Skeletal muscle satellite cell (primary cell): Measurements from ENCODE around the gene DYNC1H1.
"Not testable (repeated sequence)": the region's sequence is repeated elsewhere in the genome, so short reads cannot be mapped to it uniquely, and the experiment has no call there.

Source experiments
- H3K27me3 ChIP-seq: 2 replicates; pipeline ENCODE4 v1.7.0; 2013; ENCODE audit warnings: low read length; ENCODE audit not compliant: control insufficient read depth, insufficient read depth
- H3K36me3 ChIP-seq: 2 replicates; pipeline ENCODE4 v1.7.0; 2013; ENCODE audit warnings: mild to moderate bottlenecking, control low read depth, low read length; ENCODE audit not compliant: insufficient read depth
- H3K4me1 ChIP-seq: 2 replicates; pipeline ENCODE4 v1.7.0; 2013; ENCODE audit warnings: low read length; ENCODE audit not compliant: control insufficient read depth, insufficient read depth
- H3K4me2 ChIP-seq: 2 replicates; pipeline ENCODE4 v1.7.0; 2013; ENCODE audit warnings: mild to moderate bottlenecking, low read length
- H3K4me3 ChIP-seq: 2 replicates; pipeline ENCODE4 v1.7.0; 2013; ENCODE audit warnings: low read length
- H3K9ac ChIP-seq: 2 replicates; pipeline ENCODE4 v1.7.0; 2013; ENCODE audit warnings: mild to moderate bottlenecking, low read depth, low read length, moderate library complexity
- H3K9me3 ChIP-seq: replicated peaks from 2 replicates; pipeline ENCODE4 v1.7.0; 2013; ENCODE audit warnings: mild to moderate bottlenecking, control low read depth, low read length

Gene DYNC1H1

DNA sequence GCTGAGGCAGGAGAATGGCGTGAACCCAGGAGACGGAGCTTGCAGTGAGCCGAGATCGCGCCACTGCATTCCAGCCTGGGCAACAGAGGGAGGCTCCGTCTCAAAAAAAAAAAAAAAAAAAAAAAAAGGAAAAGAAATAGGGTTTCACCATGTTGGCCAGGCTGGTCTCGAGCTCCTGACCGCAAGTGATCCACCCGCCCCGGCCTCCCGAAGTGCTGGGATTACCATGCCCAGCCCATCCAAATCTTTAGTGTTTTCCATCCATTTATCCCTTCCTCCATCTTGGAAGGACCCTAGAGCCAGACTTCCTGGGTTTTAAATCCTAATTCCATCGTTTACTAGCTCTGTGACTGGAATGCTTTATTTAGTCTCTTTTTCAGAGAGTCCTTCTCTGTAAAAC, 20.5 kb downstream of the DYNC1H1 start:
- not testable (repeated sequence) for H3K27me3 ChIP-seq, H3K4me3 ChIP-seq, H3K9ac ChIP-seq, H3K9me3 ChIP-seq, H3K4me2 ChIP-seq
- Histone ChIP-seq H3K36me3 (peaks cover 81% of the 10 kb centered on the region), H3K4me1 (peaks cover 16% of the 10 kb centered on the region)

DNA sequence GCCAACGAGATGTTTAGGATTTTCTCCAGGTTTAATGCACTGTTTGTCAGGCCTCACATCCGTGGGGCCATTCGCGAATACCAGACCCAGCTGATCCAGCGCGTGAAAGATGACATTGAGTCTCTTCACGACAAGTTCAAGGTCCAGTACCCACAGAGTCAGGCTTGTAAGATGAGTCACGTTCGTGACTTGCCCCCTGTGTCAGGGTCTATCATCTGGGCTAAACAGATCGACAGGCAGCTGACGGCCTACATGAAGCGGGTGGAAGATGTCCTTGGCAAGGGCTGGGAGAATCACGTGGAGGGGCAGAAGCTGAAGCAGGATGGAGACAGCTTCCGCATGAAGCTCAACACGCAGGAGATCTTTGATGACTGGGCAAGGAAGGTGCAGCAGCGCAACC, 21.6 kb downstream of the DYNC1H1 start:
- Histone ChIP-seq H3K4me3 (no peak overlapping the region), H3K9me3 (no peaks in the 10 kb centered on the region), H3K4me1 (peaks cover 6% of the 10 kb centered on the region), H3K27me3 (no peaks in the 10 kb centered on the region), H3K4me2 (no peak overlapping the region), H3K36me3 (peaks cover 82% of the 10 kb centered on the region), H3K9ac (no peak overlapping the region)

DNA sequence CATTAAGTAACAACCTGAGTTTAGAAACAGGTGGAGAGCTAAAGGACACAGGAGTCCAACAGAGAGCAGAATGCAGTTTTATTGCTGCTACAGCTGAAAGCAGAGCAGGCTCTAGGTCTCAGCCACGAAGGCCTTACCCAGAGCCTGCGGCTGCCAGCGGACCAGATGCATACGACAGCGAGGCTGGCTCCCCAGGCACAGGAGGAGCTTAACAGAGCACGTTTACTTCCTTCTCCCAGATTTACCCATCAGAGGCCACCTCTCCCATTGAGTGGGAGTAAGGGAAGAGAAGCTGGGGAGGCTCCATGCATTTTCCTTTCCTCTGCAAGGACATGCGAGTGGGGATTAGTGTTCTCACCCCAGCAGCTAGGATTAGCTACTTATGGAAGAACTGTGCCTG, 22.6 kb downstream of the DYNC1H1 start:
- H3K4me1 ChIP-seq: no peaks in the 10 kb centered on the region
- no peak overlapping the region for H3K4me3 ChIP-seq
- no peak overlapping the region for H3K4me2 ChIP-seq
- no peaks in the 10 kb centered on the region for H3K27me3 ChIP-seq
- H3K36me3 ChIP-seq: peaks cover 82% of the 10 kb centered on the region
- no peak overlapping the region for H3K9ac ChIP-seq
- H3K9me3 ChIP-seq: no peaks in the 10 kb centered on the region

DNA sequence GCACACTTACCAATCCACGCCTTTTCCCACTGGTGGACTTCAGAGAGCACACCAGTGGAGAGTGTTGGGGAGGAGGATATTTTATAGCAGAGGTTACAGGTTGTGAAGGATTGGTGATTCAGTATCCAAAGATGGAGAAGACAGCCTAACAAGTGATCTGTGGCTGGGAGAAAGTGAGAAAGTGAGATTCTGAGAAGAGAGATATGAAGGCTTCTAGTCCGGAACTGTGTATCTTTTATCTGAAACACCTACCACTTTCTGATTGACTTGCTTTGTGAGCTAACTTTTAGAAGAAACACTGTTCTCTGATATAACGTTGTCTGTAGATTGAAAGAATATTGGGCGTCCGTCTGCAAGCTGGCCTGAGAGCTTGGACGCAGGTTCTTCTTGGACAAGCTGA, 24.0 kb downstream of the DYNC1H1 start:
- H3K27me3 ChIP-seq: no peaks in the 10 kb centered on the region
- no peaks in the 10 kb centered on the region for H3K9me3 ChIP-seq
- H3K4me1 ChIP-seq: no peaks in the 10 kb centered on the region
- no peak overlapping the region for H3K9ac ChIP-seq
- no peak overlapping the region for H3K4me2 ChIP-seq
- H3K36me3 ChIP-seq: peaks cover 85% of the 10 kb centered on the region
- no peak overlapping the region for H3K4me3 ChIP-seq

DNA sequence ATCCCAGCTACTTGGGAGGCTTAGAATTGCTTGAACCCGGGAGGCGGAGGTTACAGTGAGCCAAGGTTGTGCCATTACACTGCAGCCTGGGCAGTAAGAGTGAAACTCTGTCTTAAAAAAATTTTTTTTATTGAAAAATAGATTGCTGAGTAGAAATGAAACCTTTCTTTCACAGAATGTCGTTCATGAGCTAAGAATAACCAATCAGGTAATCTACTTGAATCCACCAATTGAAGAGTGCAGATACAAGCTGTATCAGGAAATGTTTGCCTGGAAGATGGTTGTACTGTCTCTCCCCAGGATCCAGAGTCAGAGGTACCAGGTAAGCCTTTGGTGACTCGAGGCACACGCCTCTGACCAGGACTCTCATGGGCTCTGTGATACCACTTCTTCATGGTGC, 27.0 kb downstream of the DYNC1H1 start:
- Histone ChIP-seq H3K4me2 (no peak overlapping the region), H3K36me3 (peaks cover 88% of the 10 kb centered on the region), H3K4me3 (no peak overlapping the region), H3K27me3 (no peaks in the 10 kb centered on the region), H3K9ac (no peak overlapping the region), H3K9me3 (no peaks in the 10 kb centered on the region), H3K4me1 (no peaks in the 10 kb centered on the region)

DNA sequence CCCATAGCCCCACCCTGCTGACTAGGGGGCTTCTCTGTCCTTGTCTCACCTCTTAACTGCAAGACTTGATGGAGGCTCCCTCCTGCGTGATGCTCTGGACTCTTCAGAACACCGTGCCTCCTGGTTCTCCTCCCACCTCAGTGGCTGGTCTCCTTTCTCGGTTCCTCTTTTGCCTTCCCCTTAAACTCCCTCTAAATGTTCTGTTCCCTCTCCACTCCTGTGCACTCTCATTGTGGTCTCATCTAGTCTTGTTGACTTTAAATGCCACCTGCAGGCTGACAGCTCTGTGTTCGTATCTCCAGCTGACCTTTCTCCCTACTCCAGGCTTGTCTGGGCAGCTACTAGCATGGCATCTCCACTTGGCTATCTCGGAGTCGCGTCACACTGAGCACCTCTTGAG, 28.3 kb downstream of the DYNC1H1 start:
- no peak overlapping the region for H3K9ac ChIP-seq
- H3K4me2 ChIP-seq: no peak overlapping the region
- no peaks in the 10 kb centered on the region for H3K9me3 ChIP-seq
- no peaks in the 10 kb centered on the region for H3K27me3 ChIP-seq
- H3K4me1 ChIP-seq: no peaks in the 10 kb centered on the region
- no peak overlapping the region for H3K4me3 ChIP-seq
- H3K36me3 ChIP-seq: peaks cover 88% of the 10 kb centered on the region

DNA sequence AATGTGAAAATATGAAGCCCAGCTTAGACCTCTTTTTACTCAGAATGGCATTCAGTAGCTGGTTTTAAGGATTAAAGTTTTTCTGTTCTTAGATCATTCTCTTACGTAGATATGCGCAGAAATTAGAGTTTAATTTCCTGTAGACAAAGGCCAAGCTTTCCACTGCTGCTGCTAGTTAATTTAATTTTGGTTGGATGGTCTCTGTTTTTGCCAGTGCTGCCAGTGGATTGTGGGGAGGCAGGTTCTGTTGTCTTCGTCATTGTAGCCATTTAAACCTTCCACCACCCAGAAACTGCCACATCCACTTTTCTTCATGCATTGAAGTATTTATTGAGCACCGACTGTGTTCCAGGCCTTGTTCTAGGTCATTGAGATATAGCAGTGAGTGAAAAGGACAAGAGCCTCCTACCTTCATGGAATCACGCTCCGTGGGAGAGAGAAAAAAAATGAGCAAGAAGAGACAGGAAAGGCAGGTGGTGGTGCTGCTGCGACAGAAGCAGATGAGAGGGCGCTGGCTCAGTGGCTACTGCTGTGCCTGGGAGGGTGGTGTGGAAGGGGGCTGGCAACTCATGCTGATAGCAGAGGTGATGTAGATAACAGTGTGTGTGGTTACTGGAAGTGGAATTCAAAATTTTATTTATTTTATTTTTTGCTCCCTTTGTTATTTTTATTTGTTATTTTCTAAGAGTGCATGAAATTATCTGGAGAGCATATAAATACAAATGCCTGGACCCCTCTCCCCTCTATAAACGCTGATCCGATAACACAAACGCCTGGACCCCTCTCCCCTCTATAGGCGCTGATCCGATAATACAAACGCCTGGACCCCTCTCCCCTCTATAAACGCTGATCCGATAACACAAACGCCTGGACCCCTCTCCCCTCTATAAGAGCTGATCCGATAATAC, 33.3 kb downstream of the DYNC1H1 start:
- H3K4me1 ChIP-seq: no peaks in the 10 kb centered on the region
- H3K9me3 ChIP-seq: no peaks in the 10 kb centered on the region
- no peak overlapping the region for H3K4me2 ChIP-seq
- no peaks in the 10 kb centered on the region for H3K27me3 ChIP-seq
- H3K4me3 ChIP-seq: no peak overlapping the region
- H3K9ac ChIP-seq: no peak overlapping the region
- H3K36me3 ChIP-seq: peaks cover 85% of the 10 kb centered on the region

DNA sequence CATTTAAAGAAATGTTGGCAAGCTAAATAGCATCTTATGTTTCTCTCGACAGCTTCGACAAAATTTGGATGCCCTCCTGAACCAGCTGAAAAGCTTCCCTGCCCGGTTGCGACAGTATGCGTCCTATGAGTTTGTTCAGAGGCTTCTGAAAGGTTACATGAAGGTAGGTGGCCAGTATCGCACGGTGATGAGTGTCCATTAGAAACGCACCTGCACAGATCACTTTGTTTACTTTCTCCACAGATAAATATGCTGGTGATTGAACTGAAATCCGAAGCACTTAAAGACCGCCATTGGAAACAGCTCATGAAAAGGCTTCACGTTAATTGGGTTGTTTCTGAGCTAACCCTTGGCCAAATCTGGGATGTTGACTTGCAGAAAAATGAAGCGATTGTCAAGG, 36.5 kb downstream of the DYNC1H1 start:
- Histone ChIP-seq H3K27me3 (no peaks in the 10 kb centered on the region), H3K36me3 (peaks cover 87% of the 10 kb centered on the region), H3K4me2 (no peak overlapping the region), H3K9ac (no peak overlapping the region), H3K4me1 (no peaks in the 10 kb centered on the region), H3K9me3 (no peaks in the 10 kb centered on the region), H3K4me3 (no peak overlapping the region)

DNA sequence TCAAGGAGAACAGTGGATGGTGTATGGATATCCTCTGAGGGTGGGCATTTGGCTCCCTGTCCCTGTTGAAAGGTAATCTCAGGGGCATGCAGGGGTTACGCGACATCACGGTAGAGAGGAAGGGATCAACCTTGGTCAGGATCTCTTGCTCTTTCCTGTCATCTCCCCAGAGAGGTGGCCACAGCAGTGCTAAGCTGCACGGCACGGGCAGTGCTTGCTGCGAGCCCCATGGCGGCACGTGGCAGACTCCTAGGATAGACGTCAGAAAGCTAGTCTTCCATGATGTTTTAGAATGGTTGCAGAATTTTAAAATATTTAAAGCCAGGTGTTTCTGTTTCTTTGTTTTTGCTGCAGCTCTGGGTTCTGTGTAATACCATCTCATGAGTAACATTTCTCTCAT, 41.0 kb downstream of the DYNC1H1 start:
- H3K4me3 ChIP-seq: no peak overlapping the region
- H3K27me3 ChIP-seq: no peaks in the 10 kb centered on the region
- peaks cover 91% of the 10 kb centered on the region for H3K36me3 ChIP-seq
- no peaks in the 10 kb centered on the region for H3K4me1 ChIP-seq
- H3K9me3 ChIP-seq: no peaks in the 10 kb centered on the region
- H3K9ac ChIP-seq: no peak overlapping the region
- no peak overlapping the region for H3K4me2 ChIP-seq

DNA sequence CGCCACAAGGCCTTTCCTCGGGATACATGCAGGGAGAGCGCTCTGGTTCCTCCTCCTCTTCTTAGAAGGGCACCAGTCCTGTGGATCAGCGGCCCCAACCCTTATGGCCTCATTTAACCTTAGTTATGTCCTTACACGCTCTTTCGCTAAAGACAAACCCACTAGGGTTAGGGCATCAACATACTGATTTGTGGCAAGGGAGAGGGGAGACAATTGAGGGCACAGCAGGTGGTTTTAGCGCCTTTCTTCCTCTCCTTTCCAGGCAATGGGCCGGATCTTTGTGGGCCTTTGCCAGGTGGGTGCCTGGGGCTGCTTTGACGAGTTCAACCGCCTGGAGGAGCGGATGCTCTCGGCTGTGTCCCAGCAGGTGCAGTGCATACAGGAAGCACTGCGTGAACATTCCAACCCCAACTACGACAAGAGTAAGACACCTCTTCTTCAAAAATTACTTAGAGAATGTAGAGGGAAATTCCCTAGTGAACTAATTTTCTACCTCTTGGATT, 43.6 kb downstream of the DYNC1H1 start:
- no peaks in the 10 kb centered on the region for H3K27me3 ChIP-seq
- H3K9me3 ChIP-seq: no peaks in the 10 kb centered on the region
- H3K36me3 ChIP-seq: peaks cover 94% of the 10 kb centered on the region
- H3K4me1 ChIP-seq: no peaks in the 10 kb centered on the region
- no peak overlapping the region for H3K4me2 ChIP-seq
- no peak overlapping the region for H3K4me3 ChIP-seq
- no peak overlapping the region for H3K9ac ChIP-seq

DNA sequence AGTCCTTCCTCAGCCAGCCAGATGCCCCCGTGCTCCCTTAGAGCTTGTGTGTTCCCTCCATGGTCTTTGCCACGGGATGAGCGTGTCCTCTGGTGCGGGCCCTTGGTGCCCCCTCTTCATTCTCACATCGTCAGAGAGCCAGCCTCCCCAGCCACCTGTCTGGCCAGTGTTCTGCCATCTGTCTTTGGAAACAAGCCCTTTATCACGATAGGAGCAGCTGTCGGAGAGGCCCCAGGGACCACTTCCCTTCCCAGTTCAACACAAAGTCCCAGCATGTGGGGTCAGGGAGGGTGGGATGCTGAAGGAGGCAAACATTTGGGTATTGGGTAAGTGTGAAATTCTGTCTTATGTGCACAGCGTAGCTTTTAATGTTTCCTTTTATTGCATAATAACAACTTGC, 44.5 kb downstream of the DYNC1H1 start:
- Histone ChIP-seq H3K4me2 (no peak overlapping the region), H3K36me3 (peaks cover 95% of the 10 kb centered on the region), H3K4me1 (no peaks in the 10 kb centered on the region), H3K9me3 (no peaks in the 10 kb centered on the region), H3K27me3 (no peaks in the 10 kb centered on the region), H3K9ac (no peak overlapping the region), H3K4me3 (no peak overlapping the region)

DNA sequence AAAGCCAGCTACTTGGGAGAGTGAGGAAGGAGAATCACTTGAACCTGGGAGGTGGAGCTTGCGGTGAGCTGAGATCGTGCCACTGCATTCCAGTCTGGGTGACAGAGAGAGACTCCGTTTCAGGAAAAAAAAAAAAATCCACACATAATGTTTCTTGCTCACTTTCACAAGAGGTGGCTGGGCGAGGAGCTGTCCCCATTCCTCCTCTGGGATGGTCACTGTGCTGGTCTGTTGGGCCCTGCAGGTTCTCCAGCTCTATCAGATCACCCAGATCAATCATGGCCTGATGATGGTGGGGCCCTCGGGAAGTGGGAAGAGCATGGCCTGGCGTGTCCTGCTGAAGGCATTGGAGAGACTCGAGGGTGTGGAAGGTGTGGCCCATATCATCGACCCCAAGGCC, 47.3 kb downstream of the DYNC1H1 start:
- H3K4me1 ChIP-seq: no peaks in the 10 kb centered on the region
- H3K27me3 ChIP-seq: no peaks in the 10 kb centered on the region
- no peak overlapping the region for H3K4me2 ChIP-seq
- no peaks in the 10 kb centered on the region for H3K9me3 ChIP-seq
- H3K36me3 ChIP-seq: peaks cover 98% of the 10 kb centered on the region
- H3K9ac ChIP-seq: no peak overlapping the region
- no peak overlapping the region for H3K4me3 ChIP-seq
